ENCODE measurements around the gene NDUFV1. TPM values are rescaled to one million over a fixed set of nuclear protein-coding genes. Genes with fewer than 3 reads are reported as not detected.

Gene NDUFV1
- total RNA-seq, 6 experiments from 2014 or later: 151 to 214 (median 163) TPM

DNA sequence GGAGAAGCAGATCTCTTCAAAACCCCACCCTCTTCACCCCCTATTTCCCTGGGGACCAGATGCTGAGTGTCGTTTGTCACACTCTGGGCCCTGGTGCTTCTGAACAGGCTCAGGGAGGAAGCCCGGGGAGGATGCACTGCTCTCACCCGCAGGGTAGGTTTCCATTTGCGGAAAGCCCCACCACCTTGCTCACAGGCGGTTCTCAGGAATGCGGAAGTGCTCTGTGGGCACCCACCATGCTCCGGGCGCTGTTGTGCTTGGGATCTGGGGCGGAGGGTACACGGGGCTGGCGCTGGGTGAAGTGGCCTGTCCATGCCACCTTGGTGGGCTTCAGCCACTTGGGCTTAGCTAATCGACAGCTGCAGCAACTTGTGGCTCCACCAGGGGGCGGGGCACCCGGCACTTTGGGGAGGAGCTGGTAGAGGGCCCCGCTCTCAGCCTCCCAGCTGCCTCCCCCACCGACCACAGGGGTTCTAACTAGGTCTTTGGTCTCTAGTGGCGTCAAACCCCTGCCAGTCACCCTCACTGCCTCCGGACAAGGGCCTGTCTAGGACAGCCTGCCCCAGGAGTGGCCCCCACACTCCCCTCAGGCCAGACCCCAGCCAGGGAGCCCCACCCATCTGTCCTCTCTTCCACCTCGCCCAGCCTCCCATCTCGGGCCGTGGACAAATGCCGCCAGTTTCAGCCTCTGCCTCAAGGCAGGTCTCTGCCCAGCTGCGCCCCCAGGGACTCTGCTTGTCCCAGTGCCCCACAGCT, 7.4 kb downstream of the NDUFV1 start:
- H3K4me1 ChIP-seq: peaks cover 0 to 7% (median 0%) of the 10 kb centered on the region in 4 donors
- DNase-seq (peak; percentile 57 to 75 (median 59)), ATAC-seq (peak; percentile 24 to 54 (median 46))
- H3K9me3 ChIP-seq: no peaks in the 10 kb centered on the region
- peaks cover 0 to 26% (median 6%) of the 10 kb centered on the region in 4 donors for H3K36me3 ChIP-seq
- 37% methylated on average over 6 of the region's 23 CpGs for WGBS (ENCODE audit: insufficient coverage, low coverage, low lambda C conversion rate, missing lambda C conversion rate)
- intact Hi-C loops (cut with DNase I): no loop called here
- peak overlapping the region in 2 of 3 donors; percentile 5 to 27 for H3K4me3 ChIP-seq
- TF ChIP-seq POLR2A (IDR thresholded peaks at IDR 0.05): no peak
- TF ChIP-seq, protein P1, sequence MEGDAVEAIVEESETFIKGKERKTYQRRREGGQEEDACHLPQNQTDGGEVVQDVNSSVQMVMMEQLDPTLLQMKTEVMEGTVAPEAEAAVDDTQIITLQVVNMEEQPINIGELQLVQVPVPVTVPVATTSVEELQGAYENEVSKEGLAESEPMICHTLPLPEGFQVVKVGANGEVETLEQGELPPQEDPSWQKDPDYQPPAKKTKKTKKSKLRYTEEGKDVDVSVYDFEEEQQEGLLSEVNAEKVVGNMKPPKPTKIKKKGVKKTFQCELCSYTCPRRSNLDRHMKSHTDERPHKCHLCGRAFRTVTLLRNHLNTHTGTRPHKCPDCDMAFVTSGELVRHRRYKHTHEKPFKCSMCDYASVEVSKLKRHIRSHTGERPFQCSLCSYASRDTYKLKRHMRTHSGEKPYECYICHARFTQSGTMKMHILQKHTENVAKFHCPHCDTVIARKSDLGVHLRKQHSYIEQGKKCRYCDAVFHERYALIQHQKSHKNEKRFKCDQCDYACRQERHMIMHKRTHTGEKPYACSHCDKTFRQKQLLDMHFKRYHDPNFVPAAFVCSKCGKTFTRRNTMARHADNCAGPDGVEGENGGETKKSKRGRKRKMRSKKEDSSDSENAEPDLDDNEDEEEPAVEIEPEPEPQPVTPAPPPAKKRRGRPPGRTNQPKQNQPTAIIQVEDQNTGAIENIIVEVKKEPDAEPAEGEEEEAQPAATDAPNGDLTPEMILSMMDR (IDR thresholded peaks at IDR 0.05): peak; percentile 56 to 71 (median 64)
- no peaks in the 10 kb centered on the region for H3K27me3 ChIP-seq
- peak overlapping the region in 2 of 3 donors; percentile 16 to 33 for H3K27ac ChIP-seq

DNA sequence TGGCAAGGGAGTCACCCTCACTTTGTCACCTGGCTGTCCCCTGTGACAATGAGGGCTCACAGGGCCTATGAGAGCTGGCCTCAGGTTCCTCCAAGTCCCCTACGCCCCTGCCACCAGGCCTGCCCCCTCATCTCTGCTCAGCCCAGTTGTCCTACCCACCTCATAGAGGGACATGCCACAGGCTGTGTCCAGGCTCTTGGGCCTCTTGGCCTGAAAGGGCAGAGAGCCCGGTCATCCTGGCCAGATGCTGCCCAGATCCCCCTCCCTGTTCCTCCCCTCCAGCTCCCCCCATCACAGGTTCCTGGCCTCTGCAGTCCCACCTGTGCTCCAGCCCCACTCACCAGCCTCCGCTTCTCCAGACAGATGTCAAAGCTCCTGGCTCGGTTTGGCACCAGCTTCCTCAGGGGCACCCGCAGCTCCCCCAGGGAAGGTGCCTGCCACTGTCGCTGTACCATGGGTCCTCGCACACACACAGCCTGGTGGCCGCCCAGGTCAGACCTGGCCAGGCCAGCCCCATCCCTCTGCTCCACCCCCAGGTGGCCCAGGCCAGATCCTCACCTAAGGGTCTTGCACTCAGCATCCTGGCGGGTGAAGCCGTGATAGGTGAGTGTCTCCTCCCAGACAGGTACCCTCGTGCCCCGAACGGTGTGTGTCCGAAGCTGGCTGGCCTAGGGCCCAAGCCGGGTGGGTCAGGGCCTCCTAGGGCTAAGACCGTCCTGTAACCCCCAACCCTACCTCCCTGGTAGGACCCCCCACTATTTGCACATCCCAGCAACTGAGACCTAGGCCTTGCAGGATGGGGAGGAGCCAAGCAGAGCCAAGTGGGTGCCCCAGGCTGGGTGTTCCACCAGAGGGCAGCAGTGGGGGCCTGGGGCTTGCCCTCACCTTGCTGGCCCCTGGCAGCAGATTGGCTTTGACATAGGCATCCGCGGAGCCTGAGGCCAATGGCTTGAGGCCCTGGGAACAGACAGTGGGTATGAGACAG, 8.3 kb downstream of the NDUFV1 start:
- no peaks in the 10 kb centered on the region for H3K9me3 ChIP-seq
- intact Hi-C loops (cut with DNase I): no loop called here
- H3K4me1 ChIP-seq: peaks cover 0 to 7% (median 0%) of the 10 kb centered on the region in 4 donors
- TF ChIP-seq POLR2A (IDR thresholded peaks at IDR 0.05): no peak
- TF ChIP-seq, protein P1 (IDR thresholded peaks at IDR 0.05): peak; percentile 61 to 72 (median 66)
- ATAC-seq (peak; percentile 83 to 87 (median 86)), DNase-seq (peak; percentile 73 to 81 (median 77))
- no peaks in the 10 kb centered on the region for H3K27me3 ChIP-seq
- no peak overlapping the region for H3K27ac ChIP-seq
- 60% methylated on average over 2 of the region's 18 CpGs for WGBS (ENCODE audit: insufficient coverage, low coverage, low lambda C conversion rate, missing lambda C conversion rate)
- no peak overlapping the region for H3K4me3 ChIP-seq
- H3K36me3 ChIP-seq: peaks cover 0 to 17% (median 6%) of the 10 kb centered on the region in 4 donors

DNA sequence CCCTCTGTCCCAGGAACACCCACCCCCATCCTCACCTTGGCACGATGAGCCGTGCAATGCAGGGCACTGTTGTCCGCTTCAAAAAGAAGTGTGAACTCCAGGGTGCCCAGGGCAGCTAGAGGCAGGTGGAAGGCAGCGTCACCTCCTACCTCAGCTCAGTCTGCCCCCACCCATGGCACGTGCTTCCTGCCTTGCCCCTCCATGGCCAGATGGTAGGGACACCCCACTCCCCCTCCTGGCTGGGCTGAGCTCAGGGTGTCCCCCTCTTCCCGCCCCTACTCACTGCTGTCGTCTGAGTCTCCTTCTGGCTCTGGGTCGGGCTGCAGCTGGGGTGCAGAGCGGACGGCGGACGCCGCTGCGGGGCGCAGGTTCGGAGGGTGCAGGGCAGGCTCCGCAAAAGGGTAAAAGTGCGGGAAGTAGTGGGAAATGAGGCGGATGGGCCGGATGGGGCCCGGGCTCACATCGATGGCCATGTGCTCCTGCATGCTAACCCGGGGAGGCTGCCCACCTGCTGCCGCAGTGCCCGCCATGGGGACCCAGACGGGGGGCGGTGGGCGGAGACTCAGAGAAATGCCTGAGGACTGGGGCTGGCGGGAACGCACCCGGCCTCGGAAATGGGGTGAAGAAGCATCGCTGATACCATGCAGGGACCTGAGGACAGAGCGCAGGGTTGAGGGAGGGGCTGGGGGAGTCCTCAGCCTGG, 9.1 kb downstream of the NDUFV1 start:
- H3K27ac ChIP-seq: no peak overlapping the region
- WGBS (ENCODE audit: insufficient coverage, low coverage, low lambda C conversion rate, missing lambda C conversion rate): 50% methylated on average over 8 of the region's 34 CpGs
- H3K9me3 ChIP-seq: no peaks in the 10 kb centered on the region
- TF ChIP-seq POLR2A (IDR thresholded peaks at IDR 0.05): no peak
- TF ChIP-seq, protein P1 (IDR thresholded peaks at IDR 0.05): no peak
- peaks cover 0 to 8% (median 2%) of the 10 kb centered on the region in 4 donors for H3K36me3 ChIP-seq
- ATAC-seq: peak in 1 of 4 donors; percentile 20
- peaks cover 0 to 7% (median 0%) of the 10 kb centered on the region in 4 donors for H3K4me1 ChIP-seq
- intact Hi-C loops (cut with DNase I): no loop called here
- no peak overlapping the region for H3K4me3 ChIP-seq
- no peaks in the 10 kb centered on the region for H3K27me3 ChIP-seq
- peak in 2 of 3 donors; percentile 17 to 43 for DNase-seq

Measured in right lobe of liver (tissue), 6 donors.